ENCODE data around the gene DNAI2.

DNA sequence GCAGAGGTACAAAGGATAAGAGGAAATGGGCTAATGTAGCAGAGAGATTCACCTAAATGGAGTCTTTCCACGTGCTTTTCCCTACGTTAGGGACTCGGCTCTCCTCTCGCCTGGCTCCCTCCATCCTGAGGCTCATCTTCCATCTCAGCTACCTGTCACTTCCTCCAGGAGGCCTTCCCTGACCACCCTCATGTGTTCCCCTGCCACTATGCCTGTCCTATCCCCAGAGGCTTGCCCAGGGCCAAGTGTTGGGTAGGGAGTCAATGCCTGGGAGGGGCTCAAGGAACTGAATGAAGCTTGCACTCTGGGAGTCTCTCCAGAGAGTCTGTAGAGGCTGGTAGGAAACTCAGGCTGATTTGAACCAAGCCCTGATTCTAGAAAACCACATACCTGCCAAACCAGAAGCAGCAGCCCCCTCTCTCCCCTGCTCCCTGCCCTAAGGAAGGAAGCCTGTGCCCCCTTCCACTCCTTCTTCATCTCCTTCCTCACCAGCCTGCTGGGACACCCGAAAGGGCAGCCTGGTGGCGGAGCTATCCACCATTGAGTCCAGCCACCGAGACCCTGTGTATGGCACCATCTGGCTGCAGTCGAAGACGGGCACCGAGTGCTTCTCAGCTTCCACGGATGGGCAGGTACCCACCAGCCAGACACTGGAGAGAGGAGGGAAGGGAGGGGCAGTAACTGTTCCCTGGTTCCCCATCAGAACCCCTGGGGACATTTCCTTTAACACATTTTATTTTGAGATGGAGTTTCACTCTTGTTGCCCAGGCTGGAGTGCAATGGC, 25.4 kb downstream of the DNAI2 start:
- TF ChIP-seq RAD21 (IDR thresholded peaks at IDR 0.05; ENCODE audit: low read length) (no peak), JUND (IDR thresholded peaks at IDR 0.05) (no peak), CHD2 (IDR thresholded peaks at IDR 0.05; ENCODE audit: low read length, partially characterized antibody) (no peak), NRF1 (IDR thresholded peaks at IDR 0.05; ENCODE audit: low read depth, low read length) (no peak)
- TF ChIP-seq, protein P1, sequence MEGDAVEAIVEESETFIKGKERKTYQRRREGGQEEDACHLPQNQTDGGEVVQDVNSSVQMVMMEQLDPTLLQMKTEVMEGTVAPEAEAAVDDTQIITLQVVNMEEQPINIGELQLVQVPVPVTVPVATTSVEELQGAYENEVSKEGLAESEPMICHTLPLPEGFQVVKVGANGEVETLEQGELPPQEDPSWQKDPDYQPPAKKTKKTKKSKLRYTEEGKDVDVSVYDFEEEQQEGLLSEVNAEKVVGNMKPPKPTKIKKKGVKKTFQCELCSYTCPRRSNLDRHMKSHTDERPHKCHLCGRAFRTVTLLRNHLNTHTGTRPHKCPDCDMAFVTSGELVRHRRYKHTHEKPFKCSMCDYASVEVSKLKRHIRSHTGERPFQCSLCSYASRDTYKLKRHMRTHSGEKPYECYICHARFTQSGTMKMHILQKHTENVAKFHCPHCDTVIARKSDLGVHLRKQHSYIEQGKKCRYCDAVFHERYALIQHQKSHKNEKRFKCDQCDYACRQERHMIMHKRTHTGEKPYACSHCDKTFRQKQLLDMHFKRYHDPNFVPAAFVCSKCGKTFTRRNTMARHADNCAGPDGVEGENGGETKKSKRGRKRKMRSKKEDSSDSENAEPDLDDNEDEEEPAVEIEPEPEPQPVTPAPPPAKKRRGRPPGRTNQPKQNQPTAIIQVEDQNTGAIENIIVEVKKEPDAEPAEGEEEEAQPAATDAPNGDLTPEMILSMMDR (IDR thresholded peaks at IDR 0.05), result no peak
- TF ChIP-seq, protein P2, sequence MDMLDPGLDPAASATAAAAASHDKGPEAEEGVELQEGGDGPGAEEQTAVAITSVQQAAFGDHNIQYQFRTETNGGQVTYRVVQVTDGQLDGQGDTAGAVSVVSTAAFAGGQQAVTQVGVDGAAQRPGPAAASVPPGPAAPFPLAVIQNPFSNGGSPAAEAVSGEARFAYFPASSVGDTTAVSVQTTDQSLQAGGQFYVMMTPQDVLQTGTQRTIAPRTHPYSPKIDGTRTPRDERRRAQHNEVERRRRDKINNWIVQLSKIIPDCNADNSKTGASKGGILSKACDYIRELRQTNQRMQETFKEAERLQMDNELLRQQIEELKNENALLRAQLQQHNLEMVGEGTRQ (IDR thresholded peaks at IDR 0.05; ENCODE audit: borderline replicate concordance, low read depth, low read length), result no peak

Data from SK-N-SH (cell line).